Gastrocnemius medialis (tissue), 4 donors: ENCODE measurements around the gene EIF3F.

Experiments used
- POLR2A ChIP-seq, 2 donors: fragments of 450-650 bp; IDR thresholded peaks; one replicate each; pipeline ENCODE4 v1.6.1; 2017; ENCODE audit warnings: antibody characterized with exemption in 2 of 2, mild to moderate bottlenecking in 2 of 2, moderate library complexity in 2 of 2
- TF ChIP-seq, protein P1 (sequence below), 5 experiments: fragments of 450-650 bp in 3 of 5; fragments of 200-600 bp in 2 of 5; sonication (generic) in 2 of 5; IDR thresholded peaks in 4 of 5; conservative IDR thresholded peaks in 1 of 5; 1 replicate in 4 of 5; 2 replicates in 1 of 5; pipeline ENCODE4 v1.5.1; 2016 to 2019; ENCODE audit warnings: antibody characterized with exemption in 5 of 5, mild to moderate bottlenecking in 3 of 5, moderate library complexity in 3 of 5

DNA sequence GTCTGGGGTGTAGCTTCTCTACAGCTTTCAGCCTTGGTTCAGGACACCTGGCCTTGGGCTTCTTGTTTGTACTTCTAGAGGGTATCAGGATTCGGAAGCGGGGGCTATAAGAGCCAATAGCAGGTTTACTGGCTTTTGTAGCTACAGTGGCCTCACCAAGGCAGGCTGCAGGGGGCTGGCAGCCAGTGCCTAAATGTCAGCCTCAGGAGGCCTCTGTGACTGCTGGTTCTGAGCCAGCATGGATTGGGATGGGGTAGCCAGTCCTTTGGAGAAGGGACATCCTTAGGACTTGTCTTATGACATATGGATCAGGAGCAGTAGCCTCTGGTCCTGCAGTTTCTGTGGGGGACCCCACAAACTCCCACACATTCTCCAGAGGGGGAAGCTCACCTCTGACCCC is 29.9 kb downstream of the EIF3F start:
- TF ChIP-seq, protein P1, sequence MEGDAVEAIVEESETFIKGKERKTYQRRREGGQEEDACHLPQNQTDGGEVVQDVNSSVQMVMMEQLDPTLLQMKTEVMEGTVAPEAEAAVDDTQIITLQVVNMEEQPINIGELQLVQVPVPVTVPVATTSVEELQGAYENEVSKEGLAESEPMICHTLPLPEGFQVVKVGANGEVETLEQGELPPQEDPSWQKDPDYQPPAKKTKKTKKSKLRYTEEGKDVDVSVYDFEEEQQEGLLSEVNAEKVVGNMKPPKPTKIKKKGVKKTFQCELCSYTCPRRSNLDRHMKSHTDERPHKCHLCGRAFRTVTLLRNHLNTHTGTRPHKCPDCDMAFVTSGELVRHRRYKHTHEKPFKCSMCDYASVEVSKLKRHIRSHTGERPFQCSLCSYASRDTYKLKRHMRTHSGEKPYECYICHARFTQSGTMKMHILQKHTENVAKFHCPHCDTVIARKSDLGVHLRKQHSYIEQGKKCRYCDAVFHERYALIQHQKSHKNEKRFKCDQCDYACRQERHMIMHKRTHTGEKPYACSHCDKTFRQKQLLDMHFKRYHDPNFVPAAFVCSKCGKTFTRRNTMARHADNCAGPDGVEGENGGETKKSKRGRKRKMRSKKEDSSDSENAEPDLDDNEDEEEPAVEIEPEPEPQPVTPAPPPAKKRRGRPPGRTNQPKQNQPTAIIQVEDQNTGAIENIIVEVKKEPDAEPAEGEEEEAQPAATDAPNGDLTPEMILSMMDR (IDR thresholded peaks at IDR 0.05 in 4 of 5, conservative IDR thresholded peaks at IDR 0.05 in 1 of 5) = no peak
- TF ChIP-seq POLR2A (IDR thresholded peaks at IDR 0.05) = no peak
